Measurements from ENCODE around the gene PPFIBP1. TPM values are rescaled to one million over a fixed set of nuclear protein-coding genes. Genes with fewer than 3 reads are reported as not detected.

Gene PPFIBP1
- total and polyA plus RNA-seq, 2 of the 13 experiments (the other 11 are each of a cell fraction or from before 2014, with no cell fraction given) = 16.2 to 21.8 TPM

DNA sequence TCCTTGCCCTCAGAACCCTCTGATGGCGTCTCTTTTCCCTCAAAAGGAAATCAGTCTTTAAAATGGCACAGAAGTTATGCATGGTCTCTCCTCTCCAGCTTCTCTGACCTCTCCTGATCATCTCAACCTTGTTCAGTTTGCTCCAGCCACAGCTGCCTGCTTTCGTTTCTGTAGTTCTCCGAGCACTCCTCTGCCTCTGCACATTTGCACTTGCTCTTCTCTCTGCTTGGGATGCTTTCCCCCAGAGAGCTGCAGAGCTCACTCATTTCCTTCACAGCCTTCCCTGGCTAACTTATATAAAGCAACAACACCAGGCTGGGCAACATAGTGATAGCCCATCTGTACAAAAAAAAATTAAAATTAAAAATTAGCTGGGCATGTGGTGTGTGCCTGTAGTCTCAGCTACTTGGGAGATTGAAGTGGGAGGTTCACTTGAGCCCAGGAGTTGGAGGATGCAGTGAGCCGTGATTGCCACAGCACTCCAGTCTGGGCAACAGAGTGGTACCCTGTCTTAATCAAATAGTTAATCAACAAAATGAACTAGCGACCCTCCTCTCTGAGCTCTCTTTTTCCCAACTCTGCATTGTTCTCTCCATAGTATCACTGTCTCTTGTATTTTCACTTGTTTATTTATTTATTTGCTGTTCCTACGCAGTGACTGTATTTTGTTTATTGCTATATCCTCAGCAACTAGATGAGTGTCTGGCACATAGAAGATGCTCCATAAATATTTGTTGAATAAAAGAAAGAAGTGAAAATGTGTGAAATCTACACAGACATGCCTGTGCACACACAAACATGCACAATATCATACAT is 37.7 kb downstream of the PPFIBP1 start:
- no peak overlapping the region for H3K4me3 ChIP-seq (replicated peaks in 1 of 3; ENCODE audit: insufficient read depth in 1 of 3, low read depth in 2 of 3, low read length in 3 of 3)
- H3K9ac ChIP-seq (ENCODE audit: insufficient read depth, low read depth, low read length) = no peak overlapping the region
- no peak overlapping the region for H3K4me2 ChIP-seq (ENCODE audit: low read depth, low read length)
- no peaks in the 10 kb centered on the region for H3K36me3 ChIP-seq (replicated peaks in 1 of 2; ENCODE audit: control insufficient read depth in 1 of 2, insufficient read depth in 2 of 2, low read length in 2 of 2)
- no peak overlapping the region for H3K27ac ChIP-seq (ENCODE audit: extremely low read length, insufficient read depth, low read length)
- TF ChIP-seq, protein P1, sequence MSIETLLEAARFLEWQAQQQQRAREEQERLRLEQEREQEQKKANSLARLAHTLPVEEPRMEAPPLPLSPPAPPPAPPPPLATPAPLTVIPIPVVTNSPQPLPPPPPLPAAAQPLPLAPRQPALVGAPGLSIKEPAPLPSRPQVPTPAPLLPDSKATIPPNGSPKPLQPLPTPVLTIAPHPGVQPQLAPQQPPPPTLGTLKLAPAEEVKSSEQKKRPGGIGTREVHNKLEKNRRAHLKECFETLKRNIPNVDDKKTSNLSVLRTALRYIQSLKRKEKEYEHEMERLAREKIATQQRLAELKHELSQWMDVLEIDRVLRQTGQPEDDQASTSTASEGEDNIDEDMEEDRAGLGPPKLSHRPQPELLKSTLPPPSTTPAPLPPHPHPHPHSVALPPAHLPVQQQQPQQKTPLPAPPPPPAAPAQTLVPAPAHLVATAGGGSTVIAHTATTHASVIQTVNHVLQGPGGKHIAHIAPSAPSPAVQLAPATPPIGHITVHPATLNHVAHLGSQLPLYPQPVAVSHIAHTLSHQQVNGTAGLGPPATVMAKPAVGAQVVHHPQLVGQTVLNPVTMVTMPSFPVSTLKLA (IDR thresholded peaks at IDR 0.05) = no peak
- TF ChIP-seq MBD4 (IDR thresholded peaks at IDR 0.05; ENCODE audit: borderline replicate concordance, low read length) = no peak
- no peak for TF ChIP-seq ZNF558 (CRISPR knock-in tag; IDR thresholded peaks at IDR 0.05; ENCODE audit: borderline replicate concordance)
- TF ChIP-seq NFKB2 (CRISPR knock-in tag; IDR thresholded peaks at IDR 0.05; ENCODE audit: borderline replicate concordance) = no peak
- TF ChIP-seq HNRNPL (IDR thresholded peaks at IDR 0.05; ENCODE audit: low read depth, low read length) = no peak
- TF ChIP-seq ZNF431 (CRISPR knock-in tag; IDR thresholded peaks at IDR 0.05; ENCODE audit: borderline replicate concordance, low read depth) = no peak
- no peak for TF ChIP-seq ZBTB42 (CRISPR knock-in tag; IDR thresholded peaks at IDR 0.05)
- no peak for TF ChIP-seq CBX5 (CRISPR knock-in tag; IDR thresholded peaks at IDR 0.05; ENCODE audit: borderline replicate concordance)
- TF ChIP-seq FOXA3 (CRISPR knock-in tag; IDR thresholded peaks at IDR 0.05) = no peak
- no peak for FAIRE-seq
- in situ Hi-C loops (cut with HindIII; ENCODE audit: extremely low pct_ligation_motif_present, low pct_unique_long_range_greater_than_20kb) (no loop called here), intact Hi-C loops (cut with micrococcal nuclease; ENCODE audit: unreplicated experiment) (no loop called here)
- no peaks in the 10 kb centered on the region for H4K20me1 ChIP-seq (ENCODE audit: insufficient read depth, low read length)
- H3K4me1 ChIP-seq (ENCODE audit: insufficient read depth, low read length) = no peaks in the 10 kb centered on the region
- ChIA-PET CTCF (ENCODE audit: low intra/inter-chr PET ratio, low total read pairs) (no interaction called here), POLR2A (no interaction called here)
- no peak for DNase-seq (ENCODE audit: low spot score)
- no peaks in the 10 kb centered on the region for H3K27me3 ChIP-seq (ENCODE audit: control insufficient read depth in 1 of 2, insufficient read depth in 2 of 2, low read length in 2 of 2)
- no peak overlapping the region for H2AFZ ChIP-seq (ENCODE audit: low read length)
- ATAC-seq = no peak
- no TSS peak for BruUV-seq (replicated peaks)
- H3K9me3 ChIP-seq (ENCODE audit: low read length) = no peaks in the 10 kb centered on the region
- H3K79me2 ChIP-seq (ENCODE audit: insufficient read depth, low read length) = peaks cover 14% of the 10 kb centered on the region
- 75% methylated on average over 6 of the region's 6 CpGs for WGBS (ENCODE audit: low lambda C conversion rate)
